HEK293T (cell line): ENCODE measurements around the gene TRPV4.

ENCODE experiments used
- BHLHE40 ChIP-seq: fragments of 450-650 bp; IDR thresholded peaks from 2 replicates; pipeline ENCODE4 v1.6.1; 2016; ENCODE audit warnings: mild to moderate bottlenecking, moderate library complexity, borderline replicate concordance
- NFRKB ChIP-seq: fragments of 450-650 bp; IDR thresholded peaks from 2 replicates; pipeline ENCODE4 v1.6.1; 2016; ENCODE audit warnings: mild to moderate bottlenecking, moderate library complexity

DNA sequence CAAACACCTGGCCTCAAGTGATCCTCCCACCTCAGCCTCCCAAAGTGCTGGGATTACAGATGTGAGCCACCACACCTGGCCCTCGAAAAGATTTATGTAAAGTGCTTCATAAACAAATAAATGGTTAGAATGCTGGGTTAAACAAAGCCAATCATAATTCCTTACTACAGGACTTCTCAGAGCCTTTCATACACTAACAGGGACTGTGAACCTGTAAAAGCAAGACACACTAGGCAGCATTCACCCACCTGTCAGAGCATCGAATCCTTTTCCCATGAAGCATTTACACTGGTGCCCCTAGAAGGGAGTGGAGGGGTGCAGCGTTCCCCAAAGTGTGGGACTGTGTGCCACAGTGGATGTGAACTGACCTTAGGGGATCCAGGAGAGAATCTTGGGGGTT is 29.5 kb downstream of the TRPV4 start:
- TF ChIP-seq BHLHE40 = no peak
- no peak for TF ChIP-seq NFRKB
